ENCODE data around the gene TMEM132D.

The TMEM132D gene

GRCh38 chr12:129305851-129306250, 598.0 kb downstream of the TMEM132D start:
- no peak for DNase-seq
- no peak for TF ChIP-seq POLR2A (IDR thresholded peaks at IDR 0.05; ENCODE audit: low read length)
- no peak for TF ChIP-seq GATA1 (IDR thresholded peaks at IDR 0.05; ENCODE audit: low read depth, low read length)

DNA sequence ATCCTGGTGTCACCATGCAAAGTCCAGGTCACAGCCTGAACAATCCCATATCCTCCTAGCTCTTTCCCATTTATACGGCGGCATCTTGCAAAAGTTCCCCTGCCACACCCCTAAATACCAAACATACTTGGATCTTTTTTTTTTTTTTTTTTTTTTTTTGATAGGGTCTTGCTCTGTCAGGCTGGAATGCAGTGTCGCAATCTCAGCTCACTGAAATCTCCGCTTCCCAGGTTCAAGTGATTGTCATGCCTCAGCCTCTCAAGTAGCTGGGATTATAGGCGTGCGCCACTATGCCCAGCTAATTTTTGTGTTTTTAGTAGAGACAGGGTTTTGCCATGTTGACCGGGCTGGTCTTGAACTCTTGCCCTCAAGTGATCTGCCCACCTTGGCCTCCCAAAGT, 599.3 kb downstream of the TMEM132D start:
- no peak for TF ChIP-seq POLR2A (IDR thresholded peaks at IDR 0.05; ENCODE audit: low read length)
- TF ChIP-seq GATA1 (IDR thresholded peaks at IDR 0.05; ENCODE audit: low read depth, low read length) = no peak

GRCh38 chr12:129300011-129300410, 603.8 kb downstream of the TMEM132D start:
- TF ChIP-seq GATA1 (IDR thresholded peaks at IDR 0.05; ENCODE audit: low read depth, low read length) = no peak
- no peak for TF ChIP-seq POLR2A (IDR thresholded peaks at IDR 0.05; ENCODE audit: low read length)

More for the DNA sequence above, 599.3 kb downstream of the TMEM132D start:
- no peak for DNase-seq

DNA sequence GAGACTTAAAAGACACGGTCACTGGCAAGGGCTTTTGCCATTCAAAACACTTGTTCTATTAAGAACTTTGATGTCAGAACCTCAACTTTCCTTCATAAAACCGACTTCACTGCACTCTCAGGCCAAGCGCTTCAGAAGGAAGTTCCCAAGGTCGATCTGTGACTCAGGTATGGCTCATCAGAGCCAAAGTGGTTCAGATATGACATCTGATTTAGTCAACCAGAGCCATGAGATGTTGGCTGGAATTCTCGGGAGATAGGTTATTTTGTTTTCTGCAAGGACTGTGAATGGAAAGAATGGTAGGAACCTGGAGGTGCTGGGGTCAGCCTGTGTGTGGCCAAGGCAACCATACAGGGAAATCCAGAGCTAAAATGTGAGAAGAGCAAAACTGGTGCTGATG, 604.9 kb downstream of the TMEM132D start:
- no peak for DNase-seq
- TF ChIP-seq GATA1 (IDR thresholded peaks at IDR 0.05; ENCODE audit: low read depth, low read length) = no peak
- no peak for TF ChIP-seq POLR2A (IDR thresholded peaks at IDR 0.05; ENCODE audit: low read length)

More at GRCh38 chr12:129300011-129300410, 603.8 kb downstream of the TMEM132D start:
- no peak for DNase-seq

- TF ChIP-seq GATA1 (IDR thresholded peaks at IDR 0.05; ENCODE audit: low read depth, low read length) = no peak
- no peak for TF ChIP-seq POLR2A (IDR thresholded peaks at IDR 0.05; ENCODE audit: low read length)
- no peak for DNase-seq
Measured at GRCh38 chr12:129296671-129297070, 607.2 kb downstream of the TMEM132D start.

DNA sequence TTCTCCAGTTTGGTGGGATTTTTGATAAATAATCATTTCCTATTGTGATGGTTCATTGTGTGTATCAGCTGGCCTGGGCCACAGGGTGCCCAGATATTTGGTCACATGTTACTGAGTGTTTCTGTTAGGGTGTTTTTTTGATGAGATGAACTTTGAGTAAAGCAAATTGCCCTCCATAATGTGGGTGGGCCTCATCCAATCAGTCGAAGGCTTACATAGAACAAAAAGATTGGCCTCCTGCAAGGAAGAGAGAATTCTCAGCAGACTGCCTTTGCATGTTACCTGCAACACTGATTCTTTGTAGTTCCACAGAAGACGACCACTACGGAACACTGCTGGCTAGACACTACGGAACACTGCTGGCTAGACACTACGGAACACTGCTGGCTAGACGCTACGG, 609.0 kb downstream of the TMEM132D start:
- TF ChIP-seq GATA1 (IDR thresholded peaks at IDR 0.05; ENCODE audit: low read depth, low read length) = no peak
- TF ChIP-seq POLR2A (IDR thresholded peaks at IDR 0.05; ENCODE audit: low read length) = no peak
- no peak for DNase-seq

DNA sequence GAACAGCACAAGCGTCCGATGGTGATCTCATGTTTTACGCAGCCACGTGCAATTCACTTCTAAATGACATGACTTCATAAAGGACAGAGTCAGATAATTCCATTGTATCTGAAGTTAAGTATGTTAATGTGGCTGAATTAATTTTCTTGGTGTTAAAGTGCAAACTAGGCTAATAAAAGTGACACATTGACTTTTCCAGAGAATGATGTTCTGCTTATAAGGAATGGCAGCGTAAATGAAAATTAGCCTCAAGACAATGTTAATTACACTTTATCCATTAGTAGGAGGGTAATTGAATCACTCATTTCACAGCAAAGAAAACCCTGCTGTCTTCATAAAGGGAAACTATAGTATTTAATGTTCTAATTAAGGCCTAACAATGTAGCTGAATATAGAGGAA, 624.1 kb downstream of the TMEM132D start:
- no peak for DNase-seq
- no peak for TF ChIP-seq POLR2A (IDR thresholded peaks at IDR 0.05; ENCODE audit: low read length)
- no peak for TF ChIP-seq GATA1 (IDR thresholded peaks at IDR 0.05; ENCODE audit: low read depth, low read length)

DNA sequence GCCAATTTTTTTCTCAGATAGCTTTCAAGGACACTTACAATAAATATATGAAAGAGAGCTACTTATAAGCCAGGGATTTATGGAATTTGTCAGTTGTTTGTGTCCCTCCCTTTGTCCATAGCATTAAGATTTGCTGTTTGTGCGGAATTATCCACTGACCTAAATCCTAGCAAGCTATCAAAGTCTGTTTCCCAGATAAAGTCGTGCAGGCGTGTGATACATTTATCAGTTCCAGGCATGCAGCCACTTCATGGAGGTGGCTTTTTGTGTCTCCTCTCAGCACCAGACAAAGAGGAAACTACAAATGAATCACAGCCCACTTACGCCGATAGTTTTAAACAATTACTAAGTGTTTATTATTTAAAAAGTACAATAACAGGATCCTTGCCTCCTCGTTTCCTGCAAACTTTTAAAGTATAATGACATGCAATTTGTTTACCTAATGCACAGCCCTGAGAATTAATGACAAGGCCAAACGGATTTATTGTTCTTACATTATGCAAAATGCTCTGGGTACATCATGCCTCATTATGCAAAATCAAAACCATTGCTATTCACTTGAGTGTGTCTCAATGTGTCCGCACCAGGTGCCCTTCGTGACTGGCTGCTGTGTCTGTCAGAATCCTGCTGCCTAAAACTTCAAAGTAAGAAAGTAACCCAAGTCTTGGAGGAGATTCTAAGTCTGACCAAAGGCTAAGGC, 627.3 kb downstream of the TMEM132D start:
- no peak for DNase-seq
- TF ChIP-seq POLR2A (IDR thresholded peaks at IDR 0.05; ENCODE audit: low read length) = no peak
- no peak for TF ChIP-seq GATA1 (IDR thresholded peaks at IDR 0.05; ENCODE audit: low read depth, low read length)

- DNase-seq = no peak
Measured at GRCh38 chr12:129269756-129270495, 633.9 kb downstream of the TMEM132D start.

GRCh38 chr12:129258781-129259318, 645.0 kb downstream of the TMEM132D start:
- DNase-seq = no peak
- TF ChIP-seq GATA1 (IDR thresholded peaks at IDR 0.05; ENCODE audit: low read depth, low read length) = no peak
- TF ChIP-seq POLR2A (IDR thresholded peaks at IDR 0.05; ENCODE audit: low read length) = no peak

More at GRCh38 chr12:129269756-129270495, 633.9 kb downstream of the TMEM132D start:
- TF ChIP-seq POLR2A (IDR thresholded peaks at IDR 0.05; ENCODE audit: low read length) = no peak
- no peak for TF ChIP-seq GATA1 (IDR thresholded peaks at IDR 0.05; ENCODE audit: low read depth, low read length)

GRCh38 chr12:129257524-129257923, 646.3 kb downstream of the TMEM132D start:
- no peak for DNase-seq
- no peak for TF ChIP-seq POLR2A (IDR thresholded peaks at IDR 0.05; ENCODE audit: low read length)
- no peak for TF ChIP-seq GATA1 (IDR thresholded peaks at IDR 0.05; ENCODE audit: low read depth, low read length)

DNA sequence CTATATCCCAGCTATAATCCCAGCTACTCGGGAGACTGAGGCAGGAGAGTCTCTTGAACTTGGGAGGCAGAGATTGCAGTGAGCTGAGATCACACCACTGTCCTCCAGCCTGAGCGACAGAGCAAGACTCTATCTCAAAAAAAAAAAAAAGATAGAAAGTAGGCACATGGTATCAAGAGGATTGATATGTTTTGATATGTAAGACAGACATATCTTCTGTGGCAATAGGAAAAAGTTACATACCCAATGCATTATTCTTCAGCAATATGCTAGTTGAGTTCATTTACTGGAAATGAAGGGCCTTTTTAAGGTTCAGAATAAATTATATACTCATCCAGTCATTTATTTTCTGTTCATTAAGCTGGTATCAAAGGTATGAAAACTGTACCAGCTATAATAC, 657.2 kb downstream of the TMEM132D start:
- no peak for DNase-seq
- TF ChIP-seq POLR2A (IDR thresholded peaks at IDR 0.05; ENCODE audit: low read length) (no peak), GATA1 (IDR thresholded peaks at IDR 0.05; ENCODE audit: low read depth, low read length) (no peak)

DNA sequence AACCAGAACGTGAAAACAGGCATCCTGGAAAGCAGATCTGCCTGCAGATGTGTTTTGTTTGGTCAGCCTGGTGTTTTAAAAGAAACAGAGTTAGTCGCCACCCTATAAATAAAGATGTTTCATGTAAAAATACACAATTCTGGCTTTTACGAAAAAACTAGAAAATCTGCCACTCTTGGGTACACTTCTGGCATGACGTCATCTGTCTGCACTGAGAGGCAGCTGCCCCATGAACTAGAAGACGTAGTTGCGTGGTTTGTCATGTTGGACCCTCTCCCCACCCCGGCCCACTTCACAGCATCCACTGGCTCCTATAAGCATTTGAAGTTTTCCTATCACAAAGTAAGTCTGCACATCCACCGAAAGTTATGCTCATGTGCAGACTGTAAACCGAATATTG, 658.1 kb downstream of the TMEM132D start:
- DNase-seq = no peak
- TF ChIP-seq GATA1 (IDR thresholded peaks at IDR 0.05; ENCODE audit: low read depth, low read length) = no peak
- TF ChIP-seq POLR2A (IDR thresholded peaks at IDR 0.05; ENCODE audit: low read length) = no peak

DNA sequence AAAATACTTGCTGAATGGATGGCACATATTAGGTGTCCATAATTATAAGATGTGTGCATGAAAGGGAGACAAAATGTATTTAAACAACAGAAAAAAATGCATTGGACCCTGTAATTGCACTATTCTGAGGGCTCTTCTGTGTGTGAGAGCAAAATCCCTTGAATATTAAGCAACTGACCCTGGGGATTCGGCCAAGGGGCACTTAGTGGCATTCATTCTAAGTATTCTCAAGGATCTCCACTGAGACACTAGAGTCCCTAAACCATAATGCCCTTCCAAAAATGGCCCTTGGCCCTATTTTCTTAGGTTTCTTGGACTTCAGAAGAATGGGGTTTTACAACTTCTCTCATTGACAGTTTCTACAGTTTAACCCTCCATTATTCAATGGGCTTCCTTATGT, 662.0 kb downstream of the TMEM132D start:
- DNase-seq = no peak
- TF ChIP-seq POLR2A (IDR thresholded peaks at IDR 0.05; ENCODE audit: low read length) (no peak), GATA1 (IDR thresholded peaks at IDR 0.05; ENCODE audit: low read depth, low read length) (no peak)

Data from erythroblast (primary cell).